ENCODE measurements around the gene MSL1. TPM values are rescaled to one million over a fixed set of nuclear protein-coding genes. Genes with fewer than 3 reads are reported as not detected.

MSL1 gene
- total RNA-seq, 5 donors from 2014 or later (not counting 1 experiment from before 2014, with no cell fraction given), result 106 to 136 (median 115) TPM

DNA sequence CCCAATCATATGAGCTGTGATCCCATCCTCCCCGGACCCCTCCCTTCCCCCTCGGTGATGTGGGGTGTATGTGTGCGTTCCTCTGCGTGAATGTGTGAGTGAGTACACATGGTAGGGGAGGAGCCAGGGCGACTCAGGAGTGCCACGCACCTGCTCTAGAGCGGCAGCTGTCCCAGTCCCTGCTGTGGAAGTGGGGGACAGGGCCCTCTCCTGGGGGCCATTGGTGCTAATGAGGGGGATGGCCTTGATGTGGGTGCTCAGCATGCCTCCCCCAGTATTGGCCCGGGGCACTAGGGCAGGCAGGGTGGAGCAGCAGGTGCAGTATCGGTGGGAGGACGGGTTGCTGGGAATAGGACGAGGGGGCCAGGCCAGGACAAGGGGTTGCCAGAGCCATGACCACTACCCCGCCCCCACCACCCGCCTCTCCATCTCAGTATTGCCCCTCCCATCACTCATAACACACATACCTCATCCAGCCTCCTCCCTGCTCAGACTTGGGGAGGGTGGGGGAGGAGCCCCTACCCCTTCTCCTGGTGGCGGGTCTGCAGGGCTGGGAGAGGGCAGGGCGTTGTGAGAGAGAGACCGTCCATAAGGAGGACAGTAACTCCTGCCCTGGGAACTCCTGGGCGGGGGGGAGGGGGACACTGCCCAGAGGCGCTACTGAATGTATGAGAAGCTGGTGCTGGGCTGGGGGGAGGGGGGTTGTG, 29.9 kb upstream of the MSL1 start:
- H3K9me3 ChIP-seq, result no peaks in the 10 kb centered on the region
- peaks cover 20 to 37% of the 10 kb centered on the region in 2 experiments for H3K4me1 ChIP-seq (ENCODE audit: control insufficient read depth in 1 of 2, extremely low read depth in 1 of 2, insufficient read depth in 2 of 2, low read length in 2 of 2)
- ATAC-seq (replicated peaks in 1 of 4) (no peak), DNase-seq (no peak)
- no peak overlapping the region for H3K27ac ChIP-seq (ENCODE audit: low read length)
- H3K27me3 ChIP-seq (replicated peaks in 1 of 2; ENCODE audit: control insufficient read depth in 2 of 2, extremely low read depth in 1 of 2, insufficient read depth in 2 of 2, low read length in 1 of 2), result no peaks in the 10 kb centered on the region
- Mint-ChIP-seq H3K27me3 (no peaks in the 10 kb centered on the region), H3K36me3 (peaks cover 42% of the 10 kb centered on the region), H3K4me3 (no peak overlapping the region), H3K4me1 (peaks cover 38 to 48% (median 39%) of the 10 kb centered on the region in 3 donors), H3K9me3 (no peaks in the 10 kb centered on the region), H3K27ac (peak overlapping the region in 1 of 2 donors; percentile 39)
- peaks cover 20 to 71% of the 10 kb centered on the region in 2 donors for H3K36me3 ChIP-seq (ENCODE audit: control insufficient read depth in 2 of 2, extremely low read depth in 1 of 2, insufficient read depth in 1 of 2, low read length in 1 of 2)
- CTCF ChIA-PET, result interaction anchor here in 1 of 2 donors (0.6 kb wide), 1 partner anchor 601 kb away, joined by 7 read pairs; no protein-coding TSS in a partner anchor
- no peak overlapping the region for H3K4me3 ChIP-seq (ENCODE audit: control insufficient read depth in 1 of 2, extremely low read depth in 1 of 2, low read length in 1 of 2)
- WGBS (ENCODE audit: insufficient coverage), result 95% methylated on average over 5 of the region's 18 CpGs
- POLR2A ChIA-PET, result no interaction called here

DNA sequence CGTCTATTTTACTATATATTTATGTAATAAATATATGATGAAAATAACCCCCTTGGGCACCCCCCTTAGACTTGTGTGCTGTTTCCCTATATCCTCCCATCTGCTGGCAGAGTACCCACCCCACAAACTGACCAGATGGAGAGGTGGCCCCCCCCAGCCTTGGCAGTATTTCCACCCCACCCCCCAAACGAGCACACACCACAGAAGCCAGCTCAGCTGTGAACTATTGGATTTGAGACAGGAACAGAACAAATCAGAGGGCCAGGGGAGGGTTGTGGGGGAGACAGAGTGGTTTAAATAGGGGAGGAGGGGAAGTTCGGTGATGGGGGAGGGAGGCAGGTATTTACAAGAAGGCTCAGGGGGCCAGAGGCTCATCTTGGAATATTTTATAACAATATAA, 29.2 kb upstream of the MSL1 start:
- H3K27ac Mint-ChIP-seq, result no peak overlapping the region
- Histone ChIP-seq H3K27ac (ENCODE audit: low read length) (no peak overlapping the region), H3K36me3 (ENCODE audit: control insufficient read depth in 2 of 2, extremely low read depth in 1 of 2, insufficient read depth in 1 of 2, low read length in 1 of 2) (peaks cover 17 to 71% of the 10 kb centered on the region in 2 donors), H3K4me3 (ENCODE audit: control insufficient read depth in 1 of 2, extremely low read depth in 1 of 2, low read length in 1 of 2) (no peak overlapping the region), H3K27me3 (replicated peaks in 1 of 2; ENCODE audit: control insufficient read depth in 2 of 2, extremely low read depth in 1 of 2, insufficient read depth in 2 of 2, low read length in 1 of 2) (no peaks in the 10 kb centered on the region), H3K4me1 (ENCODE audit: control insufficient read depth in 1 of 2, extremely low read depth in 1 of 2, insufficient read depth in 2 of 2, low read length in 2 of 2) (peaks cover 27 to 41% of the 10 kb centered on the region in 2 experiments), H3K9me3 (no peaks in the 10 kb centered on the region)
- H3K27me3 Mint-ChIP-seq, result no peaks in the 10 kb centered on the region
- ATAC-seq (replicated peaks in 1 of 4) (no peak), DNase-seq (no peak)
- ChIA-PET POLR2A (no interaction called here), CTCF (no interaction called here)
- WGBS (ENCODE audit: insufficient coverage), result no CpG with 5 or more reads among the region's 3 CpGs
- H3K36me3 Mint-ChIP-seq, result peaks cover 39% of the 10 kb centered on the region
- H3K4me1 Mint-ChIP-seq, result peaks cover 39 to 50% (median 41%) of the 10 kb centered on the region in 3 donors
- H3K4me3 Mint-ChIP-seq, result no peak overlapping the region
- H3K9me3 Mint-ChIP-seq, result no peaks in the 10 kb centered on the region

DNA sequence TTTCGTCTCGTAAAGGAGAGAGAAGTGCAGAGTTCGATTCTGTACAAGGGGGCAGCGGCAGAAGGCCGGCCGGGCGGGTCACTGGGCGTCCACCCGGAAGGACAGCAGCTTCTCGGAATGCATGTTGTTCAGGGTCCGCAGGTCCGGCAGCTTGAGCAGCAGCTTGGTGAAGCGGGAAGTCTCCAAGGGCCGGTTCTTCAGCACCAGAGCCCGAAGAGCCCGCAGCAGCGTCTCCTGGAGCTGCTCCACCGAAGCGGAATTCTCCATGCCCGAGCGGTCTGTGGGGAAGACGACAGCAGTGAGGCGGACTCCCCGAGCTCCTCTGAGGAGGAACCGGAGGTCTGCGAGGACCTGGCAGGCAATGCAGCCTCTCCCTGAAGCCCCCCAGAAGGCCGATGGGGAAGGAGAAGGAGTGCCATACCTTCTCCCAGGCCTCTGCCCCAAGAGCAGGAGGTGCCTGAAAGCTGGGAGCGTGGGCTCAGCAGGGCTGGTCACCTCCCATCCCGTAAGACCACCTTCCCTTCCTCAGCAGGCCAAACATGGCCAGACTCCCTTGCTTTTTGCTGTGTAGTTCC, 28.7 kb upstream of the MSL1 start:
- ChIA-PET CTCF (interaction anchor here in 1 of 2 donors (0.6 kb wide), 1 partner anchor 64 kb away, joined by 3 read pairs; no protein-coding TSS in a partner anchor), POLR2A (no interaction called here)
- peaks cover 44 to 55% (median 47%) of the 10 kb centered on the region in 3 donors for H3K4me1 Mint-ChIP-seq
- H3K36me3 Mint-ChIP-seq, result peaks cover 38% of the 10 kb centered on the region
- H3K27ac Mint-ChIP-seq, result peak overlapping the region in 1 of 2 donors; percentile 69
- 97% methylated on average over 27 of the region's 29 CpGs for WGBS (ENCODE audit: insufficient coverage)
- no peak for DNase-seq
- H3K4me3 Mint-ChIP-seq, result no peak overlapping the region
- peaks cover 32 to 46% of the 10 kb centered on the region in 2 experiments for H3K4me1 ChIP-seq (ENCODE audit: control insufficient read depth in 1 of 2, extremely low read depth in 1 of 2, insufficient read depth in 2 of 2, low read length in 2 of 2)
- H3K27me3 Mint-ChIP-seq, result no peaks in the 10 kb centered on the region
- H3K27ac ChIP-seq (ENCODE audit: low read length), result no peak overlapping the region
- H3K4me3 ChIP-seq (ENCODE audit: control insufficient read depth in 1 of 2, extremely low read depth in 1 of 2, low read length in 1 of 2), result no peak overlapping the region
- no peaks in the 10 kb centered on the region for H3K27me3 ChIP-seq (replicated peaks in 1 of 2; ENCODE audit: control insufficient read depth in 2 of 2, extremely low read depth in 1 of 2, insufficient read depth in 2 of 2, low read length in 1 of 2)
- ATAC-seq (replicated peaks in 1 of 4), result no peak
- H3K36me3 ChIP-seq (ENCODE audit: control insufficient read depth in 2 of 2, extremely low read depth in 1 of 2, insufficient read depth in 1 of 2, low read length in 1 of 2), result peaks cover 17 to 71% of the 10 kb centered on the region in 2 donors
- H3K9me3 Mint-ChIP-seq, result no peaks in the 10 kb centered on the region
- H3K9me3 ChIP-seq, result no peaks in the 10 kb centered on the region

DNA sequence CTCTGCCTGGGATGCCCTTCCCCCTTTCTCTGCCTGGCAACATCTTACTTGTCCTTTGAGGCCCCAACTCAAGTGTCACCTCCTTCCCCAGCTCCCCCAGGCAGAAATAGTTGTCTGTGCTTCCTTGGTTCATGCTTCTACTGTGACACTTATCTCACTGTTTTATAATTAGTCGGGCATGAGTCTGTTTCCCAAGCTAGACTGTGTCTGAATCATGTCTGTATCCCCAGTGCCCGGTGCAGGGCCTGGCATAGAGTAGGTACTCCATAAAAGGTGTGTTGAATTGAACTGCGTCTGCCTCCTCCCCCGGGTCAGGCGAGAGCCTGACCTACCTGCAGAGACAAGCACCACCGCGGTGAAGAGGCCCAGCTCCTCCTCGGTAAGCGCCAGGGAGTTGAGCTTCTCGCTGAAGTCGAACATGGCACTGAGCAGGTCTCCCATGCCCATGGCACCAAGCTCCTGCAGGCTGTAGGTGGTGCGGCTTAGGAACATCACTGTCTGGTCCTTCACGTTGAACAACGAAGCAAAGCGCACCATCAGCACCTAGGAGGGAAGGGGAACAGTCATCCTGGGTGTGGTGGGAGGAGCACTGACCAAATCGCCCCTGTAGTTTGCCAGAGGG, 28.1 kb upstream of the MSL1 start:
- Mint-ChIP-seq H3K36me3 (peaks cover 33% of the 10 kb centered on the region), H3K27ac (peak overlapping the region; percentile 58 to 69)

GRCh38 chr17:40094874-40095273, 26.9 kb upstream of the MSL1 start:
- 97% methylated on average over 11 of the region's 14 CpGs for WGBS (ENCODE audit: insufficient coverage)
- H3K27me3 Mint-ChIP-seq, result no peaks in the 10 kb centered on the region
- H3K27me3 ChIP-seq (replicated peaks in 1 of 2; ENCODE audit: control insufficient read depth in 2 of 2, extremely low read depth in 1 of 2, insufficient read depth in 2 of 2, low read length in 1 of 2), result no peaks in the 10 kb centered on the region
- H3K27ac Mint-ChIP-seq, result peak overlapping the region; percentile 93 to 99
- H3K4me1 ChIP-seq (ENCODE audit: control insufficient read depth in 1 of 2, extremely low read depth in 1 of 2, insufficient read depth in 2 of 2, low read length in 2 of 2), result peaks cover 44 to 64% of the 10 kb centered on the region in 2 experiments
- CTCF ChIA-PET, result no interaction called here
- peaks cover 14 to 56% of the 10 kb centered on the region in 2 donors for H3K36me3 ChIP-seq (ENCODE audit: control insufficient read depth in 2 of 2, extremely low read depth in 1 of 2, insufficient read depth in 1 of 2, low read length in 1 of 2)
- ATAC-seq (replicated peaks in 1 of 4) (no peak), DNase-seq (no peak)
- H3K36me3 Mint-ChIP-seq, result peaks cover 23% of the 10 kb centered on the region
- POLR2A ChIA-PET, result interaction anchor here in 1 of 2 donors (0.6 kb wide), 1 partner anchor 72 kb away, joined by 6 read pairs; no protein-coding TSS in a partner anchor
- peak overlapping the region in 1 of 3 donors; percentile 93 for H3K4me3 Mint-ChIP-seq
- H3K27ac ChIP-seq (ENCODE audit: low read length), result peak overlapping the region; percentile 93
- no peak overlapping the region for H3K4me3 ChIP-seq (ENCODE audit: control insufficient read depth in 1 of 2, extremely low read depth in 1 of 2, low read length in 1 of 2)
- no peaks in the 10 kb centered on the region for H3K9me3 ChIP-seq
- peaks cover 59 to 69% (median 62%) of the 10 kb centered on the region in 3 donors for H3K4me1 Mint-ChIP-seq
- no peaks in the 10 kb centered on the region for H3K9me3 Mint-ChIP-seq

More for the DNA sequence above, 28.1 kb upstream of the MSL1 start:
- Histone ChIP-seq H3K9me3 (no peaks in the 10 kb centered on the region), H3K4me1 (ENCODE audit: control insufficient read depth in 1 of 2, extremely low read depth in 1 of 2, insufficient read depth in 2 of 2, low read length in 2 of 2) (peaks cover 38 to 52% of the 10 kb centered on the region in 2 experiments), H3K27ac (ENCODE audit: low read length) (peak overlapping the region; percentile 13), H3K4me3 (ENCODE audit: control insufficient read depth in 1 of 2, extremely low read depth in 1 of 2, low read length in 1 of 2) (no peak overlapping the region), H3K27me3 (replicated peaks in 1 of 2; ENCODE audit: control insufficient read depth in 2 of 2, extremely low read depth in 1 of 2, insufficient read depth in 2 of 2, low read length in 1 of 2) (no peaks in the 10 kb centered on the region), H3K36me3 (ENCODE audit: control insufficient read depth in 2 of 2, extremely low read depth in 1 of 2, insufficient read depth in 1 of 2, low read length in 1 of 2) (peaks cover 17 to 67% of the 10 kb centered on the region in 2 donors)
- 89% methylated on average over 11 of the region's 16 CpGs for WGBS (ENCODE audit: insufficient coverage)
- DNase-seq (no peak), ATAC-seq (replicated peaks in 1 of 4) (no peak)
- Mint-ChIP-seq H3K9me3 (no peaks in the 10 kb centered on the region), H3K4me3 (no peak overlapping the region), H3K27me3 (no peaks in the 10 kb centered on the region), H3K4me1 (peaks cover 50 to 61% (median 53%) of the 10 kb centered on the region in 3 donors)
- ChIA-PET CTCF (interaction anchor here in 1 of 2 donors (0.6 kb wide), 1 partner anchor 63 kb away, joined by 3 read pairs; no protein-coding TSS in a partner anchor), POLR2A (no interaction called here)

GRCh38 chr17:40095351-40095943, 26.3 kb upstream of the MSL1 start:
- DNase-seq (no peak), ATAC-seq (replicated peaks in 1 of 4) (no peak)
- Histone ChIP-seq H3K27me3 (replicated peaks in 1 of 2; ENCODE audit: control insufficient read depth in 2 of 2, extremely low read depth in 1 of 2, insufficient read depth in 2 of 2, low read length in 1 of 2) (no peaks in the 10 kb centered on the region), H3K4me3 (ENCODE audit: control insufficient read depth in 1 of 2, extremely low read depth in 1 of 2, low read length in 1 of 2) (peak overlapping the region in 1 of 2 donors; percentile 42), H3K4me1 (ENCODE audit: control insufficient read depth in 1 of 2, extremely low read depth in 1 of 2, insufficient read depth in 2 of 2, low read length in 2 of 2) (peaks cover 44 to 70% of the 10 kb centered on the region in 2 experiments), H3K27ac (ENCODE audit: low read length) (peak overlapping the region; percentile 93), H3K36me3 (ENCODE audit: control insufficient read depth in 2 of 2, extremely low read depth in 1 of 2, insufficient read depth in 1 of 2, low read length in 1 of 2) (peaks cover 14 to 51% of the 10 kb centered on the region in 2 donors), H3K9me3 (no peaks in the 10 kb centered on the region)
- H3K27me3 Mint-ChIP-seq, result no peaks in the 10 kb centered on the region
- ChIA-PET POLR2A (interaction anchor here (0.5 to 0.7 kb wide), 3 partner anchors 9 to 192 kb away, joined by 3 to 6 read pairs (median 4); partner anchors contain the start of gene CDC6 (in 1 of the 2)), CTCF (interaction anchor here in 1 of 2 donors (0.6 kb wide), 1 partner anchor 20 kb away, joined by 3 read pairs; no protein-coding TSS in a partner anchor)
- no peaks in the 10 kb centered on the region for H3K9me3 Mint-ChIP-seq
- WGBS (ENCODE audit: insufficient coverage), result 33% methylated on average over 12 of the region's 17 CpGs
- H3K4me1 Mint-ChIP-seq, result peaks cover 64 to 73% (median 68%) of the 10 kb centered on the region in 3 donors
- H3K36me3 Mint-ChIP-seq, result peaks cover 23% of the 10 kb centered on the region
- H3K4me3 Mint-ChIP-seq, result peak overlapping the region; percentile 68 to 98 (median 93)
- peak overlapping the region; percentile 93 to 99 for H3K27ac Mint-ChIP-seq
